GM20431 (cell line): ENCODE results near the gene PCDHB14.
"Not testable (repeated sequence)": the region's sequence is repeated elsewhere in the genome, so short reads cannot be mapped to it uniquely, and the experiment has no call there.

Experiments used
- in situ Hi-C: fragments of 300-500 bp; cut with MseI, MboI; formaldehyde crosslinking; loops from one replicate; pipeline ENCODE4 v1.15.0; 2020; ENCODE audit warnings: low sequenced_read_pairs; ENCODE audit not compliant: unreplicated experiment

Gene PCDHB14

GRCh38 chr5:141223112-141223783, at the start of gene PCDHB14:
Gene PCDHB14, plus strand, starts transcription at chr5:141223343. Its CDS starts 163 bp downstream, at chr5:141223506.
- in situ Hi-C loops, result no loop called here

- in situ Hi-C loops, result not testable (repeated sequence)
Measured at GRCh38 chr5:141174291-141175104, 48.6 kb upstream of the PCDHB14 start.

GRCh38 chr5:141175933-141176332, 47.2 kb upstream of the PCDHB14 start:
- in situ Hi-C loops, result no loop called here

GRCh38 chr5:141177577-141178191, 45.5 kb upstream of the PCDHB14 start, which contains the start of gene PCDHB8:
Gene PCDHB8, plus strand, starts transcription at chr5:141177790. Its CDS starts 245 bp downstream, at chr5:141178035.
- in situ Hi-C loops, result not testable (repeated sequence)

GRCh38 chr5:141179371-141179770, 43.8 kb upstream of the PCDHB14 start:
- in situ Hi-C loops, result not testable (repeated sequence)

GRCh38 chr5:141179876-141180275, 43.3 kb upstream of the PCDHB14 start:
- in situ Hi-C loops, result not testable (repeated sequence)

- in situ Hi-C loops, result no loop called here
Measured at GRCh38 chr5:141180313-141180712, 42.8 kb upstream of the PCDHB14 start.

GRCh38 chr5:141182248-141182647, 40.9 kb upstream of the PCDHB14 start, which contains the start of gene PCDHB16:
Gene PCDHB16, plus strand, starts transcription at chr5:141182387. Its CDS starts 173 bp downstream, at chr5:141182560.
- in situ Hi-C loops, result no loop called here

GRCh38 chr5:141184117-141184855, 38.9 kb upstream of the PCDHB14 start:
- in situ Hi-C loops, result not testable (repeated sequence)

- in situ Hi-C loops, result no loop called here
Measured at GRCh38 chr5:141186897-141187512, 36.1 kb upstream of the PCDHB14 start, which contains the start of gene PCDHB9. Gene PCDHB9, plus strand, starts transcription at chr5:141187161. Its CDS starts 158 bp downstream, at chr5:141187319.

- in situ Hi-C loops, result not testable (repeated sequence)
Measured at GRCh38 chr5:141188682-141189081, 34.5 kb upstream of the PCDHB14 start.

- in situ Hi-C loops, result not testable (repeated sequence)
Measured at GRCh38 chr5:141189131-141189530, 34.0 kb upstream of the PCDHB14 start.

GRCh38 chr5:141192110-141192725, 30.9 kb upstream of the PCDHB14 start, which contains the start of gene PCDHB10:
Gene PCDHB10, plus strand, starts transcription at chr5:141192353. Its CDS starts 200 bp downstream, at chr5:141192553.
- in situ Hi-C loops, result no loop called here

GRCh38 chr5:141194332-141194731, 28.8 kb upstream of the PCDHB14 start:
- in situ Hi-C loops, result not testable (repeated sequence)

GRCh38 chr5:141196363-141196762, 26.8 kb upstream of the PCDHB14 start:
- in situ Hi-C loops, result no loop called here

- in situ Hi-C loops, result no loop called here
Measured at GRCh38 chr5:141199359-141200235, 23.5 kb upstream of the PCDHB14 start, which contains the start of gene PCDHB11. Gene PCDHB11, plus strand, starts transcription at chr5:141199627. Its CDS starts 148 bp downstream, at chr5:141199775.

- in situ Hi-C loops, result not testable (repeated sequence)
Measured at GRCh38 chr5:141201126-141201525, 22.0 kb upstream of the PCDHB14 start.

GRCh38 chr5:141201646-141202045, 21.5 kb upstream of the PCDHB14 start:
- in situ Hi-C loops, result not testable (repeated sequence)
